Mesodermal cell (in vitro differentiated cells): ENCODE measurements around the gene CSF1R.
A peak's percentile ranks its signal among the peaks of the same experiment; 100 is the strongest.

ENCODE experiments used
- H3K27ac ChIP-seq: 2 replicates; pipeline ENCODE4 v1.7.0; 2013; ENCODE audit warnings: mild to moderate bottlenecking, low read depth, low read length, moderate library complexity; ENCODE audit not compliant: severe bottlenecking
- H3K36me3 ChIP-seq: 2 replicates; pipeline ENCODE4 v1.7.1; 2013; ENCODE audit warnings: mild to moderate bottlenecking, low read length, moderate library complexity; ENCODE audit not compliant: control insufficient read depth, insufficient read depth
- H3K4me1 ChIP-seq: one replicate; pipeline ENCODE4 v1.7.1; 2013; ENCODE audit warnings: mild to moderate bottlenecking, low read length; ENCODE audit not compliant: insufficient read depth, control insufficient read depth, poor library complexity, severe bottlenecking
- H3K4me3 ChIP-seq: 2 replicates; pipeline ENCODE4 v1.7.0; 2013; ENCODE audit warnings: low read length, control low read depth, mild to moderate bottlenecking; ENCODE audit not compliant: insufficient read depth, poor library complexity, severe bottlenecking; ENCODE audit errors: extremely low read depth
- H3K9me3 ChIP-seq: 2 replicates; pipeline ENCODE4 v1.7.1; 2013; ENCODE audit warnings: mild to moderate bottlenecking, low read length, moderate library complexity; ENCODE audit not compliant: control insufficient read depth
- WGBS, 2 experiments: methylation state at CpG; one replicate each; pipeline ENCODE4 v1.1.5; 2013; ENCODE audit warnings: missing lambda C conversion rate in 2 of 2; ENCODE audit not compliant: insufficient coverage in 2 of 2; 5-methylcytosine and 5-hydroxymethylcytosine counted together

CSF1R gene

DNA sequence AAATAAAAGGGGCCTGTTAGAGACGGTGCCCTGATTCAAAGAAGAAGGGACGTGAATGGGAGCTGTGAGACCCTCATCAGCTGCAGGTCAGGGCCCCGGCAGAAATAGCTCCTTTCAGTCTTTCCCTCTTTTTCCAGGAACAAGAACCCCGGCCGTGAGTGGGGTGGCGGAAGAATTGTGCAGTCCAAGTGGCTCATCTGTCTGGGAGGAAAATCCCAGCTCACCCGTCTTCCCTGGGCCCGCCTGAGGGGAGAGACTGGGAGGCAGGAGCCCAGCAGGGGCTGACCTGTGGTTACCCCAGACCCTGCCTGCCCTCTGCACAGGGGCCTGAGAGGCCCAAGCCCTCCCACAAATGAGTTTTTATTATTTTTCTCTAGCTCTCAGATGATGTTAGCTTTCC lies 24.8 kb upstream of the CSF1R start:
- WGBS, 2 experiments = 81 to 92% methylated on average over 4 to 5 of the region's 8 CpGs
- Histone ChIP-seq H3K36me3 (peaks cover 17% of the 10 kb centered on the region), H3K4me3 (no peak overlapping the region), H3K27ac (peak overlapping the region; percentile 23), H3K9me3 (no peaks in the 10 kb centered on the region), H3K4me1 (peaks cover 8% of the 10 kb centered on the region)

DNA sequence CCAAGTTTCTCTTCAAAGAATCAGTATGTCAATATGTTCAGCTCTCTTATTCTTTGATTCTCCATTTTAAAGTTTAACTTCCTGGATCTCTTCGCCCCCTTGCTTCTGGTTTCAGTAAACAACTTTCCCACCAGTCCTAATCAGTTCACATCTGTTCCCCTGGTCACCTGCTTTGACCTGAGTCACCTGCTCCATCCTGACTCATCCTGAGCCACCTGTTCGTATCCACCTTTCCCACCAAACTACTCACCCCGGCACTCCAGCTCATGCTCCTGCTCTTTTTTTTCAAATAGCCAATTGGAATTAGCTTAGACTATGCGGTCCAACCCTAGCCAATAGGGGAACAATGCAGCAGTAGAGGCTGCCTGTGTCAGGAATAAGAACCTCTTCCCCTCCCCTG lies 23.6 kb upstream of the CSF1R start:
- Histone ChIP-seq H3K27ac (no peak overlapping the region), H3K36me3 (peaks cover 5% of the 10 kb centered on the region), H3K4me3 (no peak overlapping the region), H3K4me1 (peaks cover 8% of the 10 kb centered on the region), H3K9me3 (no peaks in the 10 kb centered on the region)
- WGBS, 2 experiments = 74 to 80% methylated on average over 4 of the region's 4 CpGs

DNA sequence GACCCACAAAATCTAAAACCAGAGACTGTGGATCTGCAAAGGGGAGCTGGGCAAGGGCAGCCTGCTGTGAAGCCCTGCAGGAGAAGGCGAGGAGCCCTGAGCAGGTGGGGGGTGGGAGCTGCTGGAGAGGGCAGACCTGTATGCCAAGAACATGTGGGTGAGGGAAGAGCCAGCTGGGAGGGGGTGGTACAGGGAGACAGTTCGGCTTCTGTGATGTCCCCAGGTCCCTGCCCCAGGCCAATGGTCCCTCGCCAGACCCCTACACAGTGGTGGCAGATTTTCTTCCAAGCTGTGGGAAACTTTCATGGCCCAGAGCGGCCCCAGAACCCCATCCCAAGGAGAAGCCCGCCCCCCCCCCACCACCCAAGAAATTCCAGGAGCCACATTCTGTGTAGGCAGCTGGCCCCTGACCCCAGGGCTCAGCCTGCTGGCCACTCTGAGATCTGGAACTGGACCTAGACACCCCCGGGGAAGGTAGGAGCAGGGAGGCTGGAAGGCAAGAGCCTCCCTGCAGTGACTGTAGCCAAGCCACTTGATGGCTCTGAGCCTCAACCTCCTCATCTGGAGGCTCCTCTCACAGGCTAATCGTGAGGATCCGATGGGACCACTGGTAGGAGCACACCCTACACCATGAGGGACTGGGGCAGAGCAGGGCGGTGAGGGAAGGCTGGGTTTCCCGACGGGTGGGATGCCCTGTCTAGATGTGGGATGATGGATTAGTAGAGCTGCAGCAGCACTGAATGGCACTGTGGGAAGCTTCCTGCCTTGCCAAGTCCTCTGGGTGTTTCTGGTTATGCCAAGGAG lies 22.6 kb upstream of the CSF1R start:
- Histone ChIP-seq H3K9me3 (no peaks in the 10 kb centered on the region), H3K4me3 (no peak overlapping the region), H3K36me3 (peaks cover 2% of the 10 kb centered on the region), H3K4me1 (peaks cover 8% of the 10 kb centered on the region), H3K27ac (no peak overlapping the region)
- WGBS, 2 experiments = 69 to 89% methylated on average over 6 to 8 of the region's 11 CpGs

DNA sequence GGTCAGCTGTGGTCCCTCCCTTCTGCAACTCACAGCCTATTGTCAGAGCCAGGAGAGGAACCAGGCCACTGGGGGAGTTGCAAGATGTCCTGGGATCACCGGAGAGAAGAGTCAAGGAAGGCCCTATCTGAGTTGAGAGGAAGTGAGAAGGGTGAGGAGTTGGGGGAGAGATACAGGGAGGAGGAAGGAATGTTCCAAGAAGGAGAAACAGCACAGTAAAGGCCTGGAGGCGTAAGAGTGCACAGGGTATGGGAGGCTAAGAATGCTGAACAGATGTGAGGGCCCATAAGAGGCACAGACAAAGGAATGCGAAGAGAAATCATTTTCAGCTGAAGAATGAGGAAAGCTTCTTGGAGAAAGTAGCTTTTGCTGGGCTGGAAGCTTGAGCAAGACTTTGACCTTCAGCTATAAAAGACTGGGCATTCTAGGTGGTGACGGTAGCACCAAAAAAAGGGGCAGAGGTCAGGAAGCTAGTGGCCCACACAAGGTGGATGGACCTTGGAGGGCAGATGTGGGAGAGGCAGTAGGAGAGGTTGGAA lies 21.6 kb upstream of the CSF1R start:
- Histone ChIP-seq H3K36me3 (no peaks in the 10 kb centered on the region), H3K27ac (no peak overlapping the region)
- 86 to 95% methylated on average over 4 of the region's 4 CpGs for WGBS, 2 experiments

DNA sequence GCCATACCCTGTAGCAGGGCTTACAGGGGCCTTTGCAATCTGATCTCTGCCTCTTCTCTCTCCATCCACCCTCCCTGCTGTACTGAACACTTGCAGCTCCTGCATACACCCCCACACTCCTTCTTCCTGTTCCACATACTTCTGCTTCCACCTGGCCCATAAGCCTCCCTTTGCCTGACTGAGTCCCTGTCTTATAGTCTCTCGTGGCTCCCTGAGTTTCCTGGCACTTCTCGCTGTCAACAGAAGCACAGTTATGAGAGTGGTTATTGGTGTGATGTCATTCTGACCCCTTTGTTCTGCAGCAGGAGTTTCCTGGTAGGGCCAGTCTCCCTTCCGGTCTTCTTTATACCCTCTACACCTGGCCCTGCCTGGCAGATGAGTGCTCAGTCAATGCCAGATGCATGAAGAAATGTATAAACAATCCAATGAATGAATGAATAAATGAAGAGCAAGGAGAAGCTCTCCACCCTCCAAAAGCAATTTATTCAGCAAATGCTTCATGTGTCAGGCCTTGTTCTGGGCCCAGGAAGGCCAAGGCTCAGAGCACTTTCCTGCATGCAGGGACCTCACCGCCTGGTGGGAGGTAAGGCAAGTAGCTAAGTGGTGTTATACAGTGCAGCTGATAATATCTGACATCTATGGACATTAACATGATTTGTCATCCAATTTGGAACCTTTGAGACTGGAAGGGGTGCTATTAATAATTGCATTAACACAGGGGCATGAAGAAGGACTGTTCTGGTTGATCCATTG lies 20.5 kb upstream of the CSF1R start:
- H3K27ac ChIP-seq = no peak overlapping the region
- WGBS, 2 experiments = 100% methylated on average over 1 of the region's 4 CpGs
- no peaks in the 10 kb centered on the region for H3K9me3 ChIP-seq
- H3K36me3 ChIP-seq = no peaks in the 10 kb centered on the region
- no peaks in the 10 kb centered on the region for H3K4me1 ChIP-seq
- no peak overlapping the region for H3K4me3 ChIP-seq

More for the DNA sequence above, 21.6 kb upstream of the CSF1R start:
- Histone ChIP-seq H3K4me3 (no peak overlapping the region), H3K4me1 (no peaks in the 10 kb centered on the region), H3K9me3 (no peaks in the 10 kb centered on the region)

DNA sequence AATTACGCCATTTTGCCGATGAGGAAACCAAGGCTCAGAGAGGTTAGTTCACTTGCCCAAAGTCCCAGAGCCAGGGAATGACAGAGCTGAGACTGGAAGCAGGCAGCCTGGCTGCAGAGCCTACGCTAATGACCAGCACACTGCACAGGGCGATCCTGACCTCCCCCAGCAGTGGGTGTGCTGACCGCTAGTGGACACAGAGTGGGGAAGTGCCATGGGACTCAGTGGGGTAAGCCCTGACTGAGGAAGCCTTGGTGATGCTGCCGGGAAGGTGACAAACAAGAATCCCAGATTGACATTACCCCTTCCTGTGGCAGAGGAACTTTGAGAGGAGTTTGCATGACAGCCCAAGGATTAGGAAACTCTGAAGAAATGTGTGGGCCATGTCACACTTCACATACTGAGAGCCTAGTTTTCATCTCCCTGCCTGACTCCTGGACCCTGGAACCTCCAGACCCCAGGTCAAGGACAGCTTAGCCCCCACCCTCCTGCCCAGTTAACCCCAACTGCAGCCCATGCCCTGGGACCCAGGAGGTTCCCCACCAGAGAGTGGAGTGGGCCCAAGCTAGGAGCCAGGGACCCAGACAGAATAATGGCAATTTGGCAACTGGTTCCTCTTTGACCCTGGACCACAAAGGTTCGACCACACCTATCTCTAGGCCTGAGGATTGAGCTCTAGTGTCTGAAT lies 19.7 kb upstream of the CSF1R start:
- no peaks in the 10 kb centered on the region for H3K4me1 ChIP-seq
- no peak overlapping the region for H3K4me3 ChIP-seq
- H3K27ac ChIP-seq = no peak overlapping the region
- WGBS, 2 experiments = 92 to 96% methylated on average over 6 to 7 of the region's 7 CpGs
- no peaks in the 10 kb centered on the region for H3K36me3 ChIP-seq
- H3K9me3 ChIP-seq = no peaks in the 10 kb centered on the region

DNA sequence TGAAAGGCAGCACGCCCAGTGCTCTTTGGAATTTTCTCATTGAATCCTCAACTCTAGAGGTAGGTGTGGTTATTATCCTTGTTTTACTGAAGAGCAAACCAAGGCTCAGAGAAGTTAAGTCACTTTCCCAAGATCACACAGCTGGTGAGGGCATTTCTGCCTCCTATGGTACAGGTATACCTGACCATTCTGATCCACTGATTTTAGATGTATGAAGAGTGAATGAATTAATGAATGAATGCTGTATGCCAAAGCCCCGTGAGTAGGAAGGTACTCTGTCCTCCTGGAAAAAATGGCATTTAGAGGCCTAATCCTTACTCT lies 18.2 kb upstream of the CSF1R start:
- no peaks in the 10 kb centered on the region for H3K9me3 ChIP-seq
- no peak overlapping the region for H3K4me3 ChIP-seq
- no peaks in the 10 kb centered on the region for H3K36me3 ChIP-seq
- H3K4me1 ChIP-seq = no peaks in the 10 kb centered on the region
- no peak overlapping the region for H3K27ac ChIP-seq
- WGBS, 2 experiments = 80 to 90% methylated on average over 1 to 2 of the region's 2 CpGs

DNA sequence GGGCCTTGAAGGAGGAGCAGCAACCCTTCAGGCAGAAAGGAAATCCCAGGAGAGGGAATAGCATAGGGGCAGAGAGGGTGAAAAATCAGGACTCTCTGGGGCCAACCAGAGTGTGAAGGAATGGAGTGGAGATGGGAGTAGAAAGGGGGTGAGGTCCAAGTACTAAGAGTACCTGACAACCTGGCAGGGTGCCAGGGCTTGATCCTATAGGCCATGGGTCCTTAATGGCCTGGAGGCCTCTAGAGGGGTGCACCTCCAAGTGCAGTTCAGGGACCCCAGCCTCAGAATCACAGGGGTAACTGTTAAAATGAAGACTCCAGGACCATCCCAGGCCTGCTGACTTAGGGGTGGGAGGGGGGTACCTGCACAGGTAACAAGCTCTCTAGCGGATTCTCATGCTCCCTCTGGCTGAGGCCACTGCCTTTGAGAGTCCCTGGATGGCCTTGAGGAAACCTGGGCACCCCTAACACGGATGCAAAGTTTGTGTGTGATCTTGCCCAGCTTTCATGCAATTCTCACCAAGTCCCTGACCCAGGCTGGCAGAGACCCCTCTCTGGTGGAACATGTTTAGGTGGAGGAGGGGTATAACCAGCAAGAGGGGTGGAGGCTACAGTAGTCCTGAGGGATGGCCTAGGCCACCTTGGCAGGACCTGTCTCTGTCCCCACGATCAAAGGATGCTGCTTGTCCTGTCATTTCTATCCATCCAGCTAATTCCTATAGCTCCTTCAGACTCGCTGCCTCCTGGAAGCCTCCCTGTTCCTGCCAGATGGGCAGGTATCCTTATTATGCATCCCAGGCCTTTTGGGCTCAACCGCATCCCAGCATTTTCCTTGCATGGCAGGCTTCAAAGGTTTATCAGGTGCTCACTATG lies 17.6 kb upstream of the CSF1R start:
- H3K9me3 ChIP-seq = no peaks in the 10 kb centered on the region
- H3K36me3 ChIP-seq = no peaks in the 10 kb centered on the region
- WGBS, 2 experiments = 86 to 93% methylated on average over 4 to 5 of the region's 5 CpGs
- H3K27ac ChIP-seq = no peak overlapping the region
- no peak overlapping the region for H3K4me3 ChIP-seq
- no peaks in the 10 kb centered on the region for H3K4me1 ChIP-seq

DNA sequence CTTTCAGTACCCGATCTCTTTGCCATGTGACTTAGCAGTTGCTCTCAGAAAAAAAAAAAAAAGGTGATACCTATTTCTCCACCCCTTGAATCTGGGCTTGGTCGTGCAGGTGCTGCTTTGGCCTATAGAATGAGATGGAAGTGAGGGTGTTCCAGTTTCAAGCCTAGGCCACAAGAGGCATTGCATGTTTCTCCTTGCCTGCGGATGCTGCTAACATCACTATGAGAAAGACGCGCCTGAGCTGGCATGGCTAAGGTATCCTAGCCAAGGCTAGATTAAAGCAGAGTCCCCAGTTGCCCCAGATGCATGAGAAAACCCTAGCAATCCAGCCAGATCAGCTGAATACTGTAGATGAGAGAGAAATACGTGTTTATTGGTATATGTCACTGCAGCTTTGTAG lies 14.7 kb upstream of the CSF1R start:
- WGBS, 2 experiments = 77 to 80% methylated on average over 5 of the region's 6 CpGs
- Histone ChIP-seq H3K4me1 (no peaks in the 10 kb centered on the region), H3K27ac (no peak overlapping the region)

DNA sequence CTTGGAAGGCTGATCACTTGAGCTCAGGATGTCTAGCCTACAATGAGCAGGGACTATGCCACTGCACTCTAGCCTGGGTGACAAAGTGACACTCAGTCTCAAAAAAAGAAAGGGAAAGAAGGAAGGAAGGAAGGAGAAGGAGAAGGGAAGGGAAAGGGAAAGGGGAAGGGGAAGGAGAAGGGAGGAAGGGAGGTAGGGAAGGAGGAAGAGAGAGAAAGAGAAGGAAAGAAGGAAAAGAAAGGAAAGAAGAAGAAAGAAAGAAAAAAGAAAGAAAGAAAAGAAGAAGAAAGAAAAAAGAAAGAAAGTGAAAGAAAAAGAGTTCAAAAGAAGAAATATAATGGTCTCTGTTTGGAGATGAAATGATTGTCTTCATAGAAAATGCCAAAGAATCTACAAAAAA lies 10.8 kb upstream of the CSF1R start:
- no peak overlapping the region for H3K4me3 ChIP-seq
- H3K27ac ChIP-seq = no peak overlapping the region
- H3K4me1 ChIP-seq = no peaks in the 10 kb centered on the region
- no peaks in the 10 kb centered on the region for H3K9me3 ChIP-seq
- no peaks in the 10 kb centered on the region for H3K36me3 ChIP-seq

More for the DNA sequence above, 14.7 kb upstream of the CSF1R start:
- no peaks in the 10 kb centered on the region for H3K9me3 ChIP-seq
- H3K36me3 ChIP-seq = no peaks in the 10 kb centered on the region
- no peak overlapping the region for H3K4me3 ChIP-seq
